ENCODE data around the gene CDK8. TPM values are rescaled to one million over a fixed set of nuclear protein-coding genes. Genes with fewer than 3 reads are reported as not detected.

Gene CDK8
- polyA plus RNA-seq, 1 experiment = 18.8 TPM

GRCh38 chr13:26255115-26255514, 1.2 kb downstream of the CDK8 start:
- ChIA-PET POLR2A (no interaction called here), CTCF (interaction anchor here (0.8 to 2.5 kb wide), 11 partner anchors 9 to 443 kb away, joined by 3 to 9 read pairs (median 4); no protein-coding TSS in a partner anchor)
- no peaks in the 10 kb centered on the region for H3K9me3 ChIP-seq (ENCODE audit: control insufficient read depth, insufficient read depth, low read length)
- no peak for TF ChIP-seq CTCF (IDR thresholded peaks at IDR 0.05; ENCODE audit: low read depth, low read length)
- peaks cover 4% of the 10 kb centered on the region for H3K27me3 ChIP-seq (ENCODE audit: control insufficient read depth, insufficient read depth, low read length)
- H3K4me3 ChIP-seq (ENCODE audit: low read depth, low read length) = peak overlapping the region; percentile 91
- H3K27ac ChIP-seq (ENCODE audit: low read depth, low read length) = no peak overlapping the region
- no peak for DNase-seq (ENCODE audit: low read depth, low spot score)

GRCh38 chr13:26255691-26256277, 1.9 kb downstream of the CDK8 start:
- CTCF ChIA-PET = interaction anchor here (0.6 to 2.5 kb wide), 13 partner anchors 10 to 443 kb away, joined by 3 to 9 read pairs (median 4); no protein-coding TSS in a partner anchor
- DNase-seq (ENCODE audit: low read depth, low spot score) = no peak
- H3K27me3 ChIP-seq (ENCODE audit: control insufficient read depth, insufficient read depth, low read length) = no peaks in the 10 kb centered on the region
- TF ChIP-seq CTCF (IDR thresholded peaks at IDR 0.05; ENCODE audit: low read depth, low read length) = peak; percentile 49
- H3K9me3 ChIP-seq (ENCODE audit: control insufficient read depth, insufficient read depth, low read length) = no peaks in the 10 kb centered on the region
- POLR2A ChIA-PET = no interaction called here
- H3K4me3 ChIP-seq (ENCODE audit: low read depth, low read length) = peak overlapping the region; percentile 91
- H3K27ac ChIP-seq (ENCODE audit: low read depth, low read length) = no peak overlapping the region

- no peak for TF ChIP-seq CTCF (IDR thresholded peaks at IDR 0.05; ENCODE audit: low read depth, low read length)
- ChIA-PET CTCF (interaction anchor here (1.0 to 2.5 kb wide), 3 partner anchors 9 to 226 kb away, joined by 6 to 9 read pairs (median 9); no protein-coding TSS in a partner anchor), POLR2A (no interaction called here)
- H3K4me3 ChIP-seq (ENCODE audit: low read depth, low read length) = no peak overlapping the region
- H3K9me3 ChIP-seq (ENCODE audit: control insufficient read depth, insufficient read depth, low read length) = no peaks in the 10 kb centered on the region
- no peak overlapping the region for H3K27ac ChIP-seq (ENCODE audit: low read depth, low read length)
- H3K27me3 ChIP-seq (ENCODE audit: control insufficient read depth, insufficient read depth, low read length) = no peaks in the 10 kb centered on the region
- no peak for DNase-seq (ENCODE audit: low read depth, low spot score)
Observed at GRCh38 chr13:26257049-26257448, 3.1 kb downstream of the CDK8 start.

- Histone ChIP-seq H3K27me3 (ENCODE audit: control insufficient read depth, insufficient read depth, low read length) (no peaks in the 10 kb centered on the region), H3K4me3 (ENCODE audit: low read depth, low read length) (no peak overlapping the region), H3K9me3 (ENCODE audit: control insufficient read depth, insufficient read depth, low read length) (peaks cover 6% of the 10 kb centered on the region; the same call in 1 of the 2 replicates), H3K27ac (ENCODE audit: low read depth, low read length) (no peak overlapping the region)
- no peak for DNase-seq (ENCODE audit: low read depth, low spot score)
- ChIA-PET CTCF (interaction anchor here (0.6 kb wide), 1 partner anchor 548 kb away, joined by 4 read pairs; no protein-coding TSS in a partner anchor), POLR2A (no interaction called here)
- no peak for TF ChIP-seq CTCF (IDR thresholded peaks at IDR 0.05; ENCODE audit: low read depth, low read length)
Observed at GRCh38 chr13:26259634-26260033, 5.7 kb downstream of the CDK8 start.

GRCh38 chr13:26262156-26262555, 8.2 kb downstream of the CDK8 start:
- Histone ChIP-seq H3K27me3 (ENCODE audit: control insufficient read depth, insufficient read depth, low read length) (no peaks in the 10 kb centered on the region), H3K9me3 (ENCODE audit: control insufficient read depth, insufficient read depth, low read length) (peaks cover 6% of the 10 kb centered on the region; the same call in 1 of the 2 replicates), H3K4me3 (ENCODE audit: low read depth, low read length) (no peak overlapping the region), H3K27ac (ENCODE audit: low read depth, low read length) (no peak overlapping the region)
- POLR2A ChIA-PET = no interaction called here
- DNase-seq (ENCODE audit: low read depth, low spot score) = no peak
- CTCF ChIA-PET = no interaction called here
- no peak for TF ChIP-seq CTCF (IDR thresholded peaks at IDR 0.05; ENCODE audit: low read depth, low read length)

All from AG04450 (cell line).